GM19438 (cell line): ENCODE results near the gene UCKL1.
"Not testable (repeated sequence)": the region's sequence is repeated elsewhere in the genome, so short reads cannot be mapped to it uniquely, and the experiment has no call there.

ENCODE experiments used
- ATAC-seq: cut with Tn5 transposase; IDR thresholded peaks from one replicate; pipeline ENCODE4 v1.9.1; 2021; ENCODE audit warnings: low read depth; ENCODE audit not compliant: unreplicated experiment

Gene UCKL1

GRCh38 chr20:63960654-63961621 lies 4.7 kb upstream of the UCKL1 start:
- ATAC-seq = not testable (repeated sequence)

GRCh38 chr20:63959699-63960075 lies 3.5 kb upstream of the UCKL1 start:
- no peak for ATAC-seq

GRCh38 chr20:63958964-63959698 lies 2.9 kb upstream of the UCKL1 start:
- ATAC-seq = no peak

- ATAC-seq = no peak
Observed at GRCh38 chr20:63958471-63958870, 2.3 kb upstream of the UCKL1 start.

- ATAC-seq = no peak
Observed at GRCh38 chr20:63957690-63958441, 1.6 kb upstream of the UCKL1 start.

- ATAC-seq = peak; percentile 19
Observed at GRCh38 chr20:63957004-63957689, 931 bp upstream of the UCKL1 start.

GRCh38 chr20:63956664-63957003 lies 418 bp upstream of the UCKL1 start:
- ATAC-seq = peak; percentile 7

- ATAC-seq = peak; percentile 19
Observed at GRCh38 chr20:63955281-63955826, 862 bp downstream of the UCKL1 start.

- no peak for ATAC-seq
Observed at GRCh38 chr20:63953764-63954429, 2.3 kb downstream of the UCKL1 start.

- ATAC-seq = no peak
Observed at GRCh38 chr20:63952769-63953168, 3.4 kb downstream of the UCKL1 start.

GRCh38 chr20:63952210-63952535 lies 4.0 kb downstream of the UCKL1 start:
- ATAC-seq = no peak

- ATAC-seq = no peak
Observed at GRCh38 chr20:63951398-63952209, 4.6 kb downstream of the UCKL1 start.

- no peak for ATAC-seq
Observed at GRCh38 chr20:63950701-63951397, 5.4 kb downstream of the UCKL1 start.

GRCh38 chr20:63947638-63948456 lies 8.4 kb downstream of the UCKL1 start:
- no peak for ATAC-seq

GRCh38 chr20:63946986-63947637 lies 9.1 kb downstream of the UCKL1 start:
- no peak for ATAC-seq

GRCh38 chr20:63945921-63946920 lies 10.0 kb downstream of the UCKL1 start:
- no peak for ATAC-seq
